Tibial artery (tissue), 4 donors: Measurements from ENCODE around the gene TSC2.
"Not testable (repeated sequence)": the region's sequence is repeated elsewhere in the genome, so short reads cannot be mapped to it uniquely, and the experiment has no call there.

Experiments
- DNase-seq, 2 donors: peaks; one replicate each; pipeline ENCODE4 v3.0.0-alpha.2; 2019
- H3K27ac ChIP-seq, 2 donors: fragments of 200-600 bp; sonication (generic) in 1 of 2; 1 replicate in 1 of 2; 2 replicates in 1 of 2; pipeline ENCODE4 v1.5.1; 2018 to 2019; ENCODE audit warnings: mild to moderate bottlenecking in 1 of 2
- H3K27me3 ChIP-seq, 2 donors: fragments of 200-600 bp; sonication (generic) in 1 of 2; one replicate each; pipeline versions ENCODE4 v1.5.1 to v1.6.0; 2016 to 2019
- H3K36me3 ChIP-seq, 3 donors: fragments of 200-600 bp; sonication (generic) in 2 of 3; one replicate each; pipeline ENCODE4 v1.5.1; 2016 to 2019; ENCODE audit warnings: mild to moderate bottlenecking in 2 of 3
- H3K4me1 ChIP-seq, 4 donors: fragments of 200-600 bp; sonication (generic) in 2 of 4; 1 replicate in 3 of 4; 2 replicates in 1 of 4; pipeline ENCODE4 v1.5.1; 2016 to 2019
- H3K4me3 ChIP-seq, 2 donors: fragments of 200-600 bp; sonication (generic) in 1 of 2; 1 replicate in 1 of 2; 2 replicates in 1 of 2; pipeline ENCODE4 v1.5.1; 2018 to 2019; ENCODE audit warnings: mild to moderate bottlenecking in 2 of 2
- H3K9me3 ChIP-seq, 3 donors: fragments of 200-600 bp; sonication (generic) in 1 of 3; one replicate each; pipeline ENCODE4 v1.5.1; 2016 to 2019
- intact Hi-C: fragments of 100-400 bp; cut with DNase I; formaldehyde crosslinking; loops from one replicate; pipeline ENCODE4 v1.15.0; 2023; ENCODE audit warnings: low total_unique reads
- TF ChIP-seq, protein P1 (sequence below), 2 experiments: fragments of 200-600 bp in 1 of 2; fragments of 450-650 bp in 1 of 2; IDR thresholded peaks; one replicate each; pipeline ENCODE4 v1.5.1; 2017 to 2019; ENCODE audit warnings: antibody characterized with exemption in 2 of 2, mild to moderate bottlenecking in 1 of 2, moderate library complexity in 1 of 2

The TSC2 gene

DNA sequence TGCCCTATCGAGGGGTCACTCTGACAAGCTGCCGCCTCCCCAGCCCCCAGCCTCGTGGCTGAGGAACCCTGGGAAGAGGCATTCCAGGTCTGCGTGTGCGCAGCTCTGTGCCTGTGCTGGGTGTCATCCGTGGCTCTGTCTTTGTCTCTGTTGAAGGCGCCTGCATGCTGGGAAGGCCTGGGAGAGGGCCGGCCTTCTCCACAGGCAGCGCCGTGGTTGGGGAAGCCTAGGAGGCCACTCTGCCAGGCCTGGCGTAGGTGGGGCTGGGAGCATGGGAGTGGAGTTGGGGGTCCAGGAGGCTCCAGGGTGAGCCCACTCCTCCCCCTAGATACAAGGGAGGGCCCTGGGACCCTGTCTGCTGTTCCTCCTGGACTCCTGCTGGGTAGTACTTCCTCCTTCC lies 17.7 kb upstream of the TSC2 start:
- H3K36me3 ChIP-seq, result peaks cover 0 to 13% (median 0%) of the 10 kb centered on the region in 3 donors
- no peaks in the 10 kb centered on the region for H3K27me3 ChIP-seq
- no peak overlapping the region for H3K4me3 ChIP-seq
- intact Hi-C loops, result no loop called here
- H3K9me3 ChIP-seq, result no peaks in the 10 kb centered on the region
- TF ChIP-seq, protein P1, sequence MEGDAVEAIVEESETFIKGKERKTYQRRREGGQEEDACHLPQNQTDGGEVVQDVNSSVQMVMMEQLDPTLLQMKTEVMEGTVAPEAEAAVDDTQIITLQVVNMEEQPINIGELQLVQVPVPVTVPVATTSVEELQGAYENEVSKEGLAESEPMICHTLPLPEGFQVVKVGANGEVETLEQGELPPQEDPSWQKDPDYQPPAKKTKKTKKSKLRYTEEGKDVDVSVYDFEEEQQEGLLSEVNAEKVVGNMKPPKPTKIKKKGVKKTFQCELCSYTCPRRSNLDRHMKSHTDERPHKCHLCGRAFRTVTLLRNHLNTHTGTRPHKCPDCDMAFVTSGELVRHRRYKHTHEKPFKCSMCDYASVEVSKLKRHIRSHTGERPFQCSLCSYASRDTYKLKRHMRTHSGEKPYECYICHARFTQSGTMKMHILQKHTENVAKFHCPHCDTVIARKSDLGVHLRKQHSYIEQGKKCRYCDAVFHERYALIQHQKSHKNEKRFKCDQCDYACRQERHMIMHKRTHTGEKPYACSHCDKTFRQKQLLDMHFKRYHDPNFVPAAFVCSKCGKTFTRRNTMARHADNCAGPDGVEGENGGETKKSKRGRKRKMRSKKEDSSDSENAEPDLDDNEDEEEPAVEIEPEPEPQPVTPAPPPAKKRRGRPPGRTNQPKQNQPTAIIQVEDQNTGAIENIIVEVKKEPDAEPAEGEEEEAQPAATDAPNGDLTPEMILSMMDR (IDR thresholded peaks at IDR 0.05), result no peak
- peaks cover 3 to 91% (median 64%) of the 10 kb centered on the region in 4 donors for H3K4me1 ChIP-seq
- DNase-seq, result no peak
- peak overlapping the region; percentile 26 to 98 for H3K27ac ChIP-seq

- Histone ChIP-seq H3K27ac (peak overlapping the region; percentile 45 to 98), H3K27me3 (no peaks in the 10 kb centered on the region), H3K36me3 (peaks cover 0 to 14% (median 0%) of the 10 kb centered on the region in 3 donors), H3K4me3 (no peak overlapping the region), H3K4me1 (peaks cover 6 to 91% (median 70%) of the 10 kb centered on the region in 4 donors), H3K9me3 (no peaks in the 10 kb centered on the region)
- TF ChIP-seq, protein P1 (IDR thresholded peaks at IDR 0.05), result no peak
- intact Hi-C loops, result no loop called here
- no peak for DNase-seq
Measured at GRCh38 chr16:2031081-2031577, 16.7 kb upstream of the TSC2 start.

DNA sequence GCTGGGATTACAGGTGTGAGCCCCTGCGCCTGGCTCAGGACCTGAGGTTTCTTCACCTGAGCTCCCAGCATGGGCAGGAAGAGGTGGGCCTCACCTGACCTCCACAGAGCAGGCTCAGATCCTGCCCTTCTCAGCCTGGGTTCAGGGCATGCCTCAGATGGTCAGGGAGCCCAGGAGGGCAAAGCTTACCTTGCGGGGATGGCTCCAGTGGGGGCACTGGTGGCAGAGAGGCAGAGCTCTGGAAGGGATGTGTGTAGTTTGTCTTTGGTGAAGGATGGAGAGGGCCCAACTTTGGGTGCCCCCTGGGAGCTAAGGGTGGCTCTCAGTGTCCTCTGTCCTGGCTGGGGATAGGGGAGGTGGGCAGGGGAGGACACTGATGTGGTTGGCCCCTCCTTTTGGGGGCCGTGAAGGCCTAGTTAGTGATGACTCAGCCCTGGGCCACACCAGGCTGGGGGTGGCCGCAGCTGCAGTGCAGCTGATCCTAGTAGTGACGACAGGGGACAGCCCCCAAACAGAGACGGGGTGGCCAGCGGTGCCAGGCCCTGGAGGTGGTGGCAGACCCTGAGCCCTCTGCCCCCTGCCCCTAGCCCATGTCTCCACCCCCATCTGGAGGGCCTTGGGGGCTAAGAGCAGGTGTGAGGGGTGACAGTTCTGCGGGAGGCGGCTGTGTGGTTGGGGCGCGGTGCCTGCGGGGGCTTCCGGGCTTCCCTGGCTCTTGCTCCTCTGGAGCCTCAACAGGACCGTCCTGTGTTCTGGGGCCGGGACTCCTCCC lies 15.3 kb upstream of the TSC2 start:
- H3K4me1 ChIP-seq, result peaks cover 6 to 94% (median 75%) of the 10 kb centered on the region in 4 donors
- H3K36me3 ChIP-seq, result peaks cover 0 to 25% (median 3%) of the 10 kb centered on the region in 3 donors
- intact Hi-C loops, result no loop called here
- peak overlapping the region; percentile 42 to 47 for H3K4me3 ChIP-seq
- H3K9me3 ChIP-seq, result no peaks in the 10 kb centered on the region
- H3K27me3 ChIP-seq, result no peaks in the 10 kb centered on the region
- TF ChIP-seq, protein P1 (IDR thresholded peaks at IDR 0.05), result no peak
- DNase-seq, result no peak
- peak overlapping the region; percentile 96 to 98 for H3K27ac ChIP-seq

DNA sequence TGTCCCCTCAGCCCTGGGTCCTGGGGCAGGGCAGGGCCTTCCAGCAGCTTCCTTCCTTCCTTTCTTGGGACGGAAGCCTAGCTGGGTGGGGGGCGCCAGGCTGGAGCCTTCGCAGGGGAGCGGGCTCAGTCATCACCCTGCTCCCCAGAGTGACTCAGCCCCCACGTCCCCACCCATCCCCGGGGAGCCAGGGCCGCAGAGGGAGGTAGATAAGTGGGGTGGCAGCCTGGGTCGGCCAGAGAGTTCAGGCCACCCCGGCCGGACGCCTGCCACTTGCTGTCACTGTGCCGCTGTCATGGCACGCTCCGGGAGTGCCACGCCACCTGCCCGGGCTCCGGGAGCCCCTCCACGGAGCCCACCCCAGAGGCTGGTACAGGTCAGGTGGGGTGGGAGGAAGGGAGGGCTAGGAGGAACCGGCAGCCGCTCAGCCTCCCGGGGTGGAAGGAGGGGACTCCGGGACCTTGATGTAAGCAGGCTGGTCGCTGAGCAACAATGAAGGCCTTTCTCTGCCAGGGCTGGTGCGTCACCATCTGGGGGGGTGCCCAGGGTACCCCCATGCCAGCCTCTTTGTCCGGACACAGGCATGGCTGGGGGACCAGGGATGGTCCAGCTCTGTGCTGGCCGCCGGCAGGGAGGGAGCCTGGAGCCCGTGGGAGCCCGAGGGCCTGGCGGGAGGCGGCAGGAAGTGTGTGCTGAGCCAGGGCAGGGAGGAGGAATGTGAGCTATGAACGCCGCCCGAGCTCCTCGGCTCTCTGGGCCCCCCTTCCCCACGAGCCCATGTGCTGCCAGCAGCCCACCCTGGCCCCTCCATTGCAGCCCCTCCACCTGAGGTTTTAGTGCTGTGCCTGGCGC lies 14.5 kb upstream of the TSC2 start:
- H3K27ac ChIP-seq, result peak overlapping the region; percentile 96 to 98
- H3K9me3 ChIP-seq, result no peaks in the 10 kb centered on the region
- H3K4me3 ChIP-seq, result peak overlapping the region; percentile 42 to 47
- TF ChIP-seq, protein P1 (IDR thresholded peaks at IDR 0.05), result no peak
- DNase-seq, result peak; percentile 68 to 91
- H3K27me3 ChIP-seq, result no peaks in the 10 kb centered on the region
- intact Hi-C loops, result no loop called here
- peaks cover 6 to 94% (median 74%) of the 10 kb centered on the region in 4 donors for H3K4me1 ChIP-seq
- H3K36me3 ChIP-seq, result peaks cover 0 to 29% (median 10%) of the 10 kb centered on the region in 3 donors

GRCh38 chr16:2033909-2034695 lies 13.7 kb upstream of the TSC2 start:
- H3K9me3 ChIP-seq, DNase-seq, intact Hi-C loops, H3K27me3 ChIP-seq: not testable (repeated sequence)
- Histone ChIP-seq H3K4me1 (peaks cover 6 to 94% (median 72%) of the 10 kb centered on the region in 4 donors), H3K4me3 (peak overlapping the region; percentile 42 to 59), H3K36me3 (peaks cover 0 to 29% (median 15%) of the 10 kb centered on the region in 3 donors), H3K27ac (peak overlapping the region; percentile 96 to 98)
